ENCODE data around the gene KIAA0930.

KIAA0930 gene

GRCh38 chr22:45270095-45271020 is 29.7 kb upstream of the KIAA0930 start:
- TF ChIP-seq CTCF (IDR thresholded peaks at IDR 0.05; ENCODE audit: low read depth, low read length) = no peak
- H3K4me3 ChIP-seq (ENCODE audit: low read depth, low read length) = no peak overlapping the region
- no peak for DNase-seq (ENCODE audit: low read depth, low spot score)
- in situ Hi-C loops (cut with HindIII; ENCODE audit: low sequenced_read_pairs) = no loop called here

GRCh38 chr22:45268958-45269844 is 28.5 kb upstream of the KIAA0930 start:
- peak; percentile 63 for TF ChIP-seq CTCF (IDR thresholded peaks at IDR 0.05; ENCODE audit: low read depth, low read length)
- peak overlapping the region; percentile 53 for H3K4me3 ChIP-seq (ENCODE audit: low read depth, low read length)
- in situ Hi-C loops (cut with HindIII; ENCODE audit: low sequenced_read_pairs) = no loop called here
- DNase-seq (ENCODE audit: low read depth, low spot score) = peak; percentile 59

DNA sequence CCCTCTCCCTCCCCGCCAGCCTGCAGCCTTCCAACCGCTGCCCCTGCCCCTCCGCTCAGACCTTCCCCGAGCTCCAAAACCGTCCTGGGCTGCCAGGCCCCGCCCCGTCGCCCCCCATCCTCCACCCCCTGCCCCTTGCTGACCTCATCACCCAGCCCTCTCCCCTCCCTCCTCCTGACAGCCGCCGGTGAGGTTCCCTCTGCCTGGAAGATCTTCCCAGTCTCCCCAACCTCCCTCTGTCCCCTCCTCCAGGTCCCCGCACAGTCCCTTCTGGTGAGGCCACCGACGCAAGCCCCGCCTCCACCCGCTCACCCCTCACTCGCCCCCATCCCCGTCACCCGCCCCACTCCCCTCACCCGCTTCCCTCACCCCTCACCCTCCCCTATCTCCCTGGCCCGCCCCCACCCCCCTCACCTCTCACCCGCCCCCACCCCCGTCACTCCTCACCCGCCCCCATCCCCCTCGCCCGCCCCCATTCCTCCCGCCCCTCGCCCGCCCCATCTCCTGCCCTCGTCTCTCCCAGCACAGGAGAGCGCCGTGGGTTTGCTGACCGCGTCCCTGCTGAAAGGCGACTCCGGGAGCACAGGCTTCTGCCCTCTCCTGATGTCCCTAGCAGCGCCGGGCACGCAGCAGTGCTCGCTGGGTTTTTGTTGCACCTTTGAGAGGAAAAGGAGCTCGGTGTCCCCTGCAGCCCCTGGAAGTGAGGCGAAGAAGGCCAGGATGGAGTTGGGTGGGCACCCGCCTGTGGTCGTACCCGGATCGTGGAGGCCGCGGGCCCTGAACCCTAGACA is 27.7 kb upstream of the KIAA0930 start:
- peak overlapping the region; percentile 53 for H3K4me3 ChIP-seq (ENCODE audit: low read depth, low read length)
- in situ Hi-C loops (cut with HindIII; ENCODE audit: low sequenced_read_pairs) = no loop called here
- no peak for DNase-seq (ENCODE audit: low read depth, low spot score)

DNA sequence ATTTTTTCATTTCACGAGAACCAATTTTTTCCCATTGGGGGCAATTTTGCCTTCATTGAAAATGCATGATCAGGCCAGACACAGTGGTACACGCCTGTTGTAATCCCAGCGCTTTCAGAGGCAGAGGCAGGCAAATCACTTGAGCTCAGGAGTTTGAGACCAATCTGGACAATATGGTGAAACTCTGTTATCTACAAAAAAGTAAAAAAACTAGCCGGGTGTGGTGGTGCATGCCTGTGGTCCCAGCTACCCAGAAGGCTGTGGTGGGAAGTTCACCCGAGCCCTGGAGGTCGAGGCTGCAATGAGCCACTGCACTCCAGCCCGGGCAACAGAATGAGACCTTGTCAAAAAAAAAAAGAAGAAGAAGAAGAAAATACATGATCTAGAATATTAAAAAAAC is 24.8 kb upstream of the KIAA0930 start:
- no peak for DNase-seq (ENCODE audit: low read depth, low spot score)
- in situ Hi-C loops (cut with HindIII; ENCODE audit: low sequenced_read_pairs) = no loop called here

More for the DNA sequence above, 27.7 kb upstream of the KIAA0930 start:
- no peak for TF ChIP-seq CTCF (IDR thresholded peaks at IDR 0.05; ENCODE audit: low read depth, low read length)

GRCh38 chr22:45263463-45264269 is 23.0 kb upstream of the KIAA0930 start:
- H3K4me3 ChIP-seq (ENCODE audit: low read depth, low read length) = no peak overlapping the region
- in situ Hi-C loops (cut with HindIII; ENCODE audit: low sequenced_read_pairs) = no loop called here
- peak; percentile 64 for DNase-seq (ENCODE audit: low read depth, low spot score)
- peak; percentile 87 for TF ChIP-seq CTCF (IDR thresholded peaks at IDR 0.05; ENCODE audit: low read depth, low read length)

More for the DNA sequence above, 24.8 kb upstream of the KIAA0930 start:
- no peak for TF ChIP-seq CTCF (IDR thresholded peaks at IDR 0.05; ENCODE audit: low read depth, low read length)
- H3K4me3 ChIP-seq (ENCODE audit: low read depth, low read length) = no peak overlapping the region

Measured in astrocyte of the spinal cord (primary cell).